ENCODE data around the gene LPCAT4. TPM values are rescaled to one million over a fixed set of nuclear protein-coding genes. Genes with fewer than 3 reads are reported as not detected.
A peak's percentile ranks its signal among the peaks of the same experiment; 100 is the strongest.

Gene LPCAT4
- total and polyA plus RNA-seq, 4 donors: 1.1 to 2.4 (median 1.8) TPM

GRCh38 chr15:34341381-34342212 lies 25.4 kb downstream of the LPCAT4 start:
- no peak overlapping the region for H3K9ac ChIP-seq (ENCODE audit: low read depth in 1 of 2, low read length in 2 of 2)
- WGBS: 94% methylated on average over 15 of the region's 15 CpGs
- H3K9me3 ChIP-seq (ENCODE audit: control insufficient read depth in 4 of 4, low read length in 3 of 4): no peaks in the 10 kb centered on the region
- H3K27ac ChIP-seq (ENCODE audit: low read depth in 1 of 2, low read length in 2 of 2): no peak overlapping the region
- H3K36me3 ChIP-seq (ENCODE audit: control insufficient read depth in 4 of 4, insufficient read depth in 3 of 4, low read depth in 1 of 4, low read length in 3 of 4): peaks cover 0 to 6% (median 1%) of the 10 kb centered on the region in 4 donors
- no peak for DNase-seq (ENCODE audit: low spot score)
- H3K27me3 ChIP-seq (ENCODE audit: control insufficient read depth in 4 of 4, insufficient read depth in 4 of 4, low read length in 3 of 4): peaks cover 0 to 2% (median 0%) of the 10 kb centered on the region in 4 donors
- H3K4me1 ChIP-seq (ENCODE audit: control insufficient read depth in 4 of 4, insufficient read depth in 4 of 4, low read length in 3 of 4): peaks cover 0 to 13% (median 10%) of the 10 kb centered on the region in 4 donors
- TF ChIP-seq HNF4A (conservative IDR thresholded peaks at IDR 0.05): no peak
- no peak for TF ChIP-seq RAD21 (IDR thresholded peaks at IDR 0.05)
- no peak for TF ChIP-seq RXRA (IDR thresholded peaks at IDR 0.05)
- H3K4me3 ChIP-seq (ENCODE audit: low read depth in 1 of 3, low read length in 3 of 3): peak overlapping the region; percentile 71 to 93 (median 93)

DNA sequence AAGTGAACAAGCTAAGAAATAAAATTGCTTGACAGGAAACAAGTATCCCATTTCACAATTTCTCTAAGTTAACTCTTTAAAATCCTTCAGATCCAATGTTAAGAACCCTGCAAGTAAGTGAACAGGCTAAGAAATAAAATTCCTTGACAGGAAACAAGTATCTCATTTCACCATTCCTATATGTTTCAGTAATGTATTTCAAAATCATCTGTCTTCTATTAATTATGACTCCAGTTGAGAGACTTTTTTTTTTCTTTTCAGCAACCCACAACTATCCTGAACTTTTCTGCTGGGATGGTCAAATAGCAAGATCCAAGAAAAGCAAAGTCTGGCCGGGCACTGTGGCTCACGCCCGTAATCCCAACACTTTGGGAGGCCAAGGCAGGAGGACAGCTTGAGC lies 27.1 kb downstream of the LPCAT4 start:
- WGBS: 98% methylated on average over 3 of the region's 3 CpGs
- no peak for DNase-seq (ENCODE audit: low spot score)
- Histone ChIP-seq H3K4me1 (ENCODE audit: control insufficient read depth in 4 of 4, insufficient read depth in 4 of 4, low read length in 3 of 4) (peaks cover 0 to 16% (median 10%) of the 10 kb centered on the region in 4 donors), H3K9me3 (ENCODE audit: control insufficient read depth in 4 of 4, low read length in 3 of 4) (no peaks in the 10 kb centered on the region), H3K9ac (ENCODE audit: low read depth in 1 of 2, low read length in 2 of 2) (no peak overlapping the region), H3K27ac (ENCODE audit: low read depth in 1 of 2, low read length in 2 of 2) (no peak overlapping the region), H3K4me3 (ENCODE audit: low read depth in 1 of 3, low read length in 3 of 3) (no peak overlapping the region), H3K27me3 (ENCODE audit: control insufficient read depth in 4 of 4, insufficient read depth in 4 of 4, low read length in 3 of 4) (no peaks in the 10 kb centered on the region), H3K36me3 (ENCODE audit: control insufficient read depth in 4 of 4, insufficient read depth in 3 of 4, low read depth in 1 of 4, low read length in 3 of 4) (peaks cover 0 to 6% (median 1%) of the 10 kb centered on the region in 4 donors)
- TF ChIP-seq ZBTB33 (IDR thresholded peaks at IDR 0.05) (no peak), JUND (IDR thresholded peaks at IDR 0.05) (no peak), GABPA (IDR thresholded peaks at IDR 0.05 in 1 of 2, conservative IDR thresholded peaks at IDR 0.05 in 1 of 2) (no peak), SP1 (IDR thresholded peaks at IDR 0.05) (no peak), MAX (IDR thresholded peaks at IDR 0.05) (no peak), NR2F2 (IDR thresholded peaks at IDR 0.05) (no peak), EGR1 (IDR thresholded peaks at IDR 0.05; ENCODE audit: low read depth in 2 of 2) (no peak), FOXA2 (IDR thresholded peaks at IDR 0.05) (no peak)
- TF ChIP-seq, protein P1, sequence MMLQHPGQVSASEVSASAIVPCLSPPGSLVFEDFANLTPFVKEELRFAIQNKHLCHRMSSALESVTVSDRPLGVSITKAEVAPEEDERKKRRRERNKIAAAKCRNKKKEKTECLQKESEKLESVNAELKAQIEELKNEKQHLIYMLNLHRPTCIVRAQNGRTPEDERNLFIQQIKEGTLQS (IDR thresholded peaks at IDR 0.05): no peak

- Histone ChIP-seq H3K36me3 (ENCODE audit: control insufficient read depth in 4 of 4, insufficient read depth in 3 of 4, low read depth in 1 of 4, low read length in 3 of 4) (peaks cover 0 to 6% (median 1%) of the 10 kb centered on the region in 4 donors), H3K27ac (ENCODE audit: low read depth in 1 of 2, low read length in 2 of 2) (no peak overlapping the region), H3K9me3 (ENCODE audit: control insufficient read depth in 4 of 4, low read length in 3 of 4) (no peaks in the 10 kb centered on the region), H3K4me3 (ENCODE audit: low read depth in 1 of 3, low read length in 3 of 3) (peak overlapping the region in 2 of 3 donors; percentile 64 to 80), H3K9ac (ENCODE audit: low read depth in 1 of 2, low read length in 2 of 2) (no peak overlapping the region), H3K4me1 (ENCODE audit: control insufficient read depth in 4 of 4, insufficient read depth in 4 of 4, low read length in 3 of 4) (peaks cover 0 to 16% (median 10%) of the 10 kb centered on the region in 4 donors), H3K27me3 (ENCODE audit: control insufficient read depth in 4 of 4, insufficient read depth in 4 of 4, low read length in 3 of 4) (no peaks in the 10 kb centered on the region)
- 79% methylated on average over 16 of the region's 16 CpGs for WGBS
- no peak for DNase-seq (ENCODE audit: low spot score)
- no peak for TF ChIP-seq RAD21 (IDR thresholded peaks at IDR 0.05)
- TF ChIP-seq JUND (IDR thresholded peaks at IDR 0.05): no peak
- no peak for TF ChIP-seq YY1 (IDR thresholded peaks at IDR 0.05)
- no peak for TF ChIP-seq TAF1 (conservative IDR thresholded peaks at IDR 0.05)
- TF ChIP-seq, protein P1 (IDR thresholded peaks at IDR 0.05): no peak
- TF ChIP-seq MAX (IDR thresholded peaks at IDR 0.05): no peak
- TF ChIP-seq HNF4G (IDR thresholded peaks at IDR 0.05): no peak
- no peak for TF ChIP-seq ZBTB33 (IDR thresholded peaks at IDR 0.05)
- no peak for TF ChIP-seq CTCF (IDR thresholded peaks at IDR 0.05; ENCODE audit: low read depth, low read length, missing input control)
- TF ChIP-seq RXRA (IDR thresholded peaks at IDR 0.05): no peak
- no peak for TF ChIP-seq GABPA (IDR thresholded peaks at IDR 0.05 in 1 of 2, conservative IDR thresholded peaks at IDR 0.05 in 1 of 2)
These were observed 28.6 kb downstream of the LPCAT4 start for GRCh38 chr15:34338347-34338746.
